Fibroblast of gingiva (primary cell): Measurements from ENCODE around the gene RFC5.
"Not testable (repeated sequence)": the region's sequence is repeated elsewhere in the genome, so short reads cannot be mapped to it uniquely, and the experiment has no call there.

Experiments
- DNase-seq: peaks from one replicate; pipeline ENCODE4 v3.0.0-alpha.2; 2011; ENCODE audit warnings: low read depth

Gene RFC5, protein sequence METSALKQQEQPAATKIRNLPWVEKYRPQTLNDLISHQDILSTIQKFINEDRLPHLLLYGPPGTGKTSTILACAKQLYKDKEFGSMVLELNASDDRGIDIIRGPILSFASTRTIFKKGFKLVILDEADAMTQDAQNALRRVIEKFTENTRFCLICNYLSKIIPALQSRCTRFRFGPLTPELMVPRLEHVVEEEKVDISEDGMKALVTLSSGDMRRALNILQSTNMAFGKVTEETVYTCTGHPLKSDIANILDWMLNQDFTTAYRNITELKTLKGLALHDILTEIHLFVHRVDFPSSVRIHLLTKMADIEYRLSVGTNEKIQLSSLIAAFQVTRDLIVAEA

DNA sequence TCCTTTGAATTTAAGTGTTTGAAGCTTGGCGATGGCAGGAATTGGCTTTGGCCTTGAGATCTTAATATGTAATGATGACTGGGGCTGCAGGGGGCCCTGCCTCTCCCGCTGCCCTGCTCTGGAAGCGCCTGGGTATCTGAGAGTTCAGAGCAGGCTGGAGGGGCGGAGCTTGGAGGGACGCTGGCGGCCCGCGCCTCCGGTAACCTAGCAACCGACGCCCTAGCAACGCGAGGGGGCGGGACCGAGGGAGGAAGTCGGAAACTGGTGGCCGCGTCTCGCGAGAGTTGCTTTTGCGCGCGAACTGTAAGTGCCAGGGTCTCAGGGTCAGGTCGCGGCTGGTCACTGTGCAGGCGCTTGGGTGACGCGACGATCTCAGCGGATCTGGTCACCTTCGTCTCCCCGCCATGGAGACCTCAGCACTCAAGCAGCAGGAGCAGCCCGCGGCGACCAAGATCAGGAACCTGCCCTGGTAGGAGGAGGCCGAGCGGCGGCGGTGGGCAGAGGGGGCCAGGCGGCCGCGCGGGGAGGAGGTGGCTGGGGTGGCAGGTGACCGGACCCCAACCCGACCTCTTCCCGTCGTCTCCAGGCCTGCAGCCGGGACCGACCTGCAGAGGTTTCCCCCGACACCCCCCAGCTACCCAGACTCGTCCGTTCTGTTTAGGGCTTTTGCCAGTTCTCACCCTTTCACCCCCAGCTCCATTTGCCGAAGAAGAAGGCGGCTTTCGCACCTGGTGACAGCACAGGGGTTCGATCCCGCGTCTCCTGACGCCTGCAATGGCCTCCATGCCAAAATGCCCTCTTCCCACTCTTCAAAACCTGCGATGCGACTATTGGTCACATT, at the start of gene RFC5:
Gene RFC5 (plus strand): TSS at position 280 of the 841 bp plus-strand sequence. CDS start 125 bp downstream, at position 405.
- DNase-seq = peak; percentile 95

DNA sequence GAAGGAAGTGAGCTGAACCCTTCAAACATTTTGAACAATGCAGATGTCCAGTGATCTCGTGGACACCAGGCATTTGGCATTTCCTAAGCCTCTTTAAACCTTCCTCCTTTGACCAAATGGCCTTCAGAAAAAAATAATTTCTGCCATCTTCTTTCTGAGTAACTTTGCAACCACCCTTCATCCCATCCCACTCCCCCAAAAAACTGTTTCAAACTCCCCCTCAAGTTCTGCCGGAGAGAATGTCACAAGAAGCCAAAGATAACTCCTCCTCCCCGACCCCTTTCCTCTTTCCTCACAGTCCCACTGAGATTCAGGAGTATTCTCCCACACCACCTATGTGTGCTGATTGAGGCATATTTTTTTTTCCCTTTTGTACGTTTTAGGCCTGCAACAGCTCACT, 49.5 kb upstream of the RFC5 start:
- no peak for DNase-seq

DNA sequence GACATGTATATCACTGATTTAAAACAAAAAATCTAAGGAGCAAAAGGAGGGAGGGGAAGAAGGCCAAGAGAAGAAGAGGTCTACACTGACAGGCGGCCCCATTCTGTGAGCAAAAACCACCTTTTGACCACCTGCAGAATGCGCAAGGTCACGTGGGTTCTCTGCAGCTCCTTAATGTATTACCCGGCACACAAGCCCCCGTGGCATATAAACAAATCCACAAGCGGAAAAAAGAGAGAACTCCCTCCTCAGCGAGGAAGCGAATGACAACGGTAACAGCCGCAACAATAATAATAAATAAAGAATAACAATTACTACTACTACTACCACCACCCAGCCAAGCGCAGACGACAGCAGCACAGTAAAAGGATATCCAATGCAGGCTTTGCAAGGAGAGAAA, 49.0 kb upstream of the RFC5 start:
- DNase-seq = no peak

DNA sequence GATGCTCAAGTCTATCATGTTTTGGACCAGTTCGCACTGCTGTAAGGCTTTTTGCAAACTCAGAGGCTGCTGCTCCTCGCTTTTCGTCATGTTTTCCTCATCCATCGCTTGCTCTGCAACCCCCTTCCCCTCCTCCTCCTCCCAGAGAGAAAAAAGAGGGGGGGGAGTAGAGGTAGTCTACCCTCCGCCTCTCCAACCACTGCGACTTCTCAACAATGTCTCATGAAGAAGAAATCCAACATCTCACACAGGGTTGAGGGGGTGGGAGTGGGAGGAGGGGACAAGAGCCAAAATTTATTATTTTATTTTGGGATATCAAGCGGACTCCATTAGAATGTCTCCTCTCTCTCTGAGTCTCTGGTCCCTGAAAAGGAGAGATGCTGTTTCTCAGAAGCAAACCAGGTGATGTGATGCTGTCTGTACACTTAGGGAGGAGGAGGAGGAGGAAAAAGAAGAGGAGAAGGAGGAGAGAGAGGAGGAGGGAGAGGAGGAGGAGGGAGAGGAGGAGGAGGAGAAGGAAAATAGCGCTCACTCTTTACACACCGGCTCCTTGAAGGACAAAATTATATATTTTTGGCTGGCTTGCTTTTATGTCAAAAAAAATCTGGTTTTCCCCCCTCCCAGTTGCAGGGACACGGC, 48.2 kb upstream of the RFC5 start:
- DNase-seq = no peak

DNA sequence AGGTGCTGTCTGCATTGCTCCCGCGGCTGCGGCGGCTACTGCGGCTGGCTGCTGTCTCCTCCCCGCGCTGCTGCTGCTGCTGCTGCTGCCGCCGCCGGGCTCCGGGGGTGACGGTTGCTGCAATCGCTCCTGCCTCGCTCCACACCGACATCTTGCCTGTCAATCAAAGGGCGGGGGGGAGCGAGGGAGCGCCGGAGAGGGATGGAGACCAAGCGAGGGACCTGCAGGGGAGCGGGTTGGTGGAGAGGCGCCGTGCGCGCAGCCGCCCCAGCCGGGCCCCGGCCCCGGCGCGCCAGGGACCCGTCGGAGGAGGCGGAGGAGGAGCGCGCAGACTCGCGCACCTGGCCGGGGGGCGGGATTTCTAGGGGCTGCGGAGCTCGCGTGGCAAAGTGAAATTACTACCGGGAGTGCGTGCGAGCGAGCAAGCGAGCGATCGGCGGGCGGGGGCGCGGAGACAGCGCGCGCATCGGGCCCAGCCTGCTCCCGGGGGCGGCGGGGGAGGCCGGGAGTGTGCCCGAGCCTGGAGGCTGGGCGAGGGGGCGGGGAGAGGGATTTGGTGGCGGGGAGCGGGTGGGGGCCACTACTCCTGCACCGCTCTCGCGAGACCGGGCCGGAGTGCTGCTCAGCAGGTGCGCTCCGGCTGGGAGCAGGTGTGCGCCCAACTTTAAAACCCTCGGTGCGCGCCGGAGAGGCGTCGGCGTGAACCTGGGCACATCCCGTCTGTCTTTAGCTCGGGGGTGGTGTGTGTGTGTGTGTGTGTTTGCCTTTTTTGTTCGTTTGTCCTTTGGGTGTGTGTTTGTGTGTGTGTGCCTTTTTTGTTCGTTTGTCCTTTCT, 47.5 kb upstream of the RFC5 start, which contains the start of gene KSR2:
Gene KSR2 (minus strand): TSS at position 165 of the 834 bp plus-strand sequence. CDS start 735 bp downstream, outside the sequence.
- DNase-seq = peak; percentile 5

DNA sequence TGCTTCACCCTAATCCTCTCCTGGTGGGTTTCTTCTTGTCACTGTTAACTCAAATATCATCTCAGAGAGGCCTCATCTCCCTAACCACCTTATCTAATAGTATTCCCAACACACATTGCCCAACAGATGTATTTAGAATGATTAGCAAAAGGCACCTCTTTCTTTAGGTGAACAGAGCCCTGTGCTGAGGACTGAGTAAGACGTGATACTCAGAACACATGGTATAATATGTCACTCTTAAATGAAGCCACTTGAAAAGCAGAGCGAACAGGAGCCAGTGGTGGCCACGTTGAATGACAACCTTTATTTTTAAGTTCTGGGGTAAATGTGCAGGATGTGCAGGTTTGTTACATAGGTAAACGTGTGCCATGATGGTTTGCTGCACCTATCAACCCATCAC, 46.2 kb upstream of the RFC5 start:
- no peak for DNase-seq

DNA sequence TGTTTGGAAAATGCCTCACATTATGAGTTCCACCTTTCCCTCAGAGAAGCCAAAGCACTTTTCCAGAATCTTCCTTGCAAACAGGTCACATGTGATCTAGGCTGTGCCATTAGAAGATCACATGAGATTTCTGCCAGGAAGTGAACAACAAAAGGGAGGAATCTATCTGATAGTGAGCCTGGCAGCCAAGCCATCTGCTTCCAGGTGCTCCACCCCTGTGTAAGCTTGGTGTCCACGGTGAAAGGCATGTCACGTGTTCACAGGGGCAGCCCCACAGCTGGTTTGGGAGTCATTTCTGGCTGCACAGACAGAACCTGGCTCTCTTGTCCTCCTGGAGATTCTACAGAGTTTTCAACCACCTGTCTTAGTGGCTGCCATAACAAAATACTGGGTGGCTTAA, 44.2 kb upstream of the RFC5 start:
- no peak for DNase-seq

DNA sequence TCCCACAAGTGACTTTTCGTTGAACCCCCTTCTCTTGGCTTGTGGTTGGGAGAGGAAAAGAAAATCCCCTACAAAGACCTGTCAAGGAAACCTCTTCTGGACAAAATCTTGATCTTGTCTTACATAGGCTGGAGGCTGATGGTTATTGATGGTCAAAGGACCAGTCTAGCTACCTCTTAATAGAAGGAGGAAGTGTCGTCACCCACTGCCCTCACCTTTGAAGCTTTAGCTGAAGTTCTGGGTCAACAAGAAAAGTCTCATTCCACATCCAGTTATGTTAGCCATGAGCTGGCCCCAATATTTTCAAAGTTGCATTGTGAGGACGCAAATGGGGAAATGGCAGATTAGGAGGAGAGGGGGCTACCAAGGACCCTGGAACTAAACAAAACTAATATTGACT, 41.5 kb upstream of the RFC5 start:
- no peak for DNase-seq

DNA sequence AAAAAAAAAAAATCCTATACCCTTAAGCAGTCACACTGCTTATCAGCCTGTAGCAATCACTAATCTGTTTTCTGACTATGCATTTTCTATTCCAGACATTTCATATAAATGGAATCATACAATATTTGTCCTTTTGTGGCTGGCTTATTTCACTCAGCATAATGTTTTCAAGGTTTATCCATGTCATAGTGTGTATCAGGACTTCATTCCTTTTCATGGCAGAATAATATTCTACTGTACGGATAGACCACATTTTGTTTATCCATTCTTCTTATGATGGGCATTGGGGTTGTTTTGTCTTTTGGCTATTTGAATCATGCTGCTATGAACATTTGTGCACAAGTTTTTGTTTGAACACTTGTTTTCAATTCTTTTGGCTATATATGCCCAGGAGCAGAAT, 39.1 kb upstream of the RFC5 start:
- no peak for DNase-seq

DNA sequence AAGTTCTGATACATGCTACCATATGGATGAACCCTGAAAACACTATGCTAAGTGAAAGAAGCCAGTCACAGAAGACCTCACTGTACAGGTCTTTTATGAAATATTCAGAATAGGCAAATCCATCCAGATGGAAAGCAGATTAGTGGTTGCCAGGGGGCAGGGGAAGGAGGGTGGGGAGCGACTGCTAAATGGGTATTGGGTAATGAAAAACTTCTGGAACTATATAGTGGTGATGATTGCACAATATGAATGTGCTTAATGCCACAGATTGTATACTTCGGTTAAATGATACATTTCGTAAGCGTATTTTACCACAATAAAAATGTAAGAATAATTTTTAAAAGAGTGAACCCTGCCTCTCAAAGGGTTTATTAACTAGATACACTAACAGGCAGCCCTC, 35.9 kb upstream of the RFC5 start:
- peak; percentile 71 for DNase-seq

DNA sequence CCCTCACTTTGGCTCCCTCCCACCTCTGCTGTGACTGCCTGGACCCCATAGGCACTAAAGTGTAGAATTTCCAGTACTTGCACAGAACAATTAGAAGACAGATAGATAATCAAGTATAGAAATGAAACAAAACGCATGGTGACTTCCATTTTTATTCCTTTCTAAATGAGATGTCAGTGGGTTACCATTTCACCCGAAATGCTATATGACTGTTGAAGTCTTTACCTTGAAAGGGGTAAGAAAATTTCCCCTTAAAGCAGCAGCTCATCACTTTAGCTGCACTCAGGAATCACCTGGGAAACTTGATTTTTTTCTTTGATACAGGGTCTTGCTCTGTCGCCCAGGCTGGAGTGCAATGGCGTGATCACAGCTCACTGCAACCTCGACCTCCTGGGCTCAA, 35.2 kb upstream of the RFC5 start:
- DNase-seq = no peak

DNA sequence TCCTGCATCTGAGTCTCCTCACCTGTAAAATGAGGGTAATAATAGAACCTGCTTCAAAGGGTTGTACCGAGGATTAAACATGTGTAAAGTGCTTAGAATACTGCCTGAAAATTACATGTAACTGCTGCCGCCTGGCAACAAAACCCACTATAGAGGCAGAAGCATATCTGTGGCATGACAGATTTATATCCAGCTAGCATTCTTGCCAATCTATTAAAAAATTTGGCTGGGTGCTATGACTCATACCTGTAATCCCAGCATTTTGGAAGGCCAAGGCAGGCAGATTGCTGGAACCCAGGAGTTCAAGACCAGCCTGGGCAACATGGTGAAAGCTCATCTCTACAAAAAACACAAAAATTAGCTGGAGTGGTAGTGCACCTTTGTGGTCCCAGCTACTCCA, 31.3 kb upstream of the RFC5 start:
- DNase-seq = no peak

DNA sequence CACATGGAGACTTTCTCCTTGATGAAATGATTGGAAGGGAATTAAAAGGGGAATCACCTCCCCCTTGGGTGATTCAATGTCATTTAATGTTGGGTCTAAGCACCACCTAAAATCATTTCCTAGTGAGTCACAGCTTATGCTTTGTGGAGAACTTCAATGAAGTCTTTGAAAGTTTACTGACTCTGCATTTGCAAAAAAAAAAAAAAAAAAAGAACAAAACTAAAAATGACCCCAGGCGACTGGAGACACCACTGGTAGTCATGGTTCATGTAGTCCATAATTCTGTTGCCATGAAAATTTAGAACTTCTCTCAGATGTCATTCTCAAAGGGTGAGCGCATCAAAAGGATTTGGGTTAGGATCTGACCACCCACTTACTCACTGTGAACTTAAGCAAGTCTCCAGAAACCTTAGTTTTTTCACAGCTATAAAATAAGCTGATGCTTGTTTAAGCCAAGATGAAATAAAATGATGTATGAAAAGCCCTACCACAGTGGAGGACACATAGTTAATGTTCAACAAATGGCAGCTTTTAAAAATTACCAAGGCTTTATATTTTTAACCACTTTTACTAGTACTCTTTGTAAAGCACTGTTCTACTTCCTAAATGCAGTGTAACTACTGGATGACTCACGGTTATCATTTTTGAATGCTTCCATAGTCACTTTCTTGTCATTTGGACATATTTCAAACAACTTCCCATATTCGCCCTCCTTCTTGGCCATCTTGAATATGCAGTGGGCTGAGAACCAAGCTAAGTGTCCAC, 29.6 kb upstream of the RFC5 start:
- DNase-seq = no peak

DNA sequence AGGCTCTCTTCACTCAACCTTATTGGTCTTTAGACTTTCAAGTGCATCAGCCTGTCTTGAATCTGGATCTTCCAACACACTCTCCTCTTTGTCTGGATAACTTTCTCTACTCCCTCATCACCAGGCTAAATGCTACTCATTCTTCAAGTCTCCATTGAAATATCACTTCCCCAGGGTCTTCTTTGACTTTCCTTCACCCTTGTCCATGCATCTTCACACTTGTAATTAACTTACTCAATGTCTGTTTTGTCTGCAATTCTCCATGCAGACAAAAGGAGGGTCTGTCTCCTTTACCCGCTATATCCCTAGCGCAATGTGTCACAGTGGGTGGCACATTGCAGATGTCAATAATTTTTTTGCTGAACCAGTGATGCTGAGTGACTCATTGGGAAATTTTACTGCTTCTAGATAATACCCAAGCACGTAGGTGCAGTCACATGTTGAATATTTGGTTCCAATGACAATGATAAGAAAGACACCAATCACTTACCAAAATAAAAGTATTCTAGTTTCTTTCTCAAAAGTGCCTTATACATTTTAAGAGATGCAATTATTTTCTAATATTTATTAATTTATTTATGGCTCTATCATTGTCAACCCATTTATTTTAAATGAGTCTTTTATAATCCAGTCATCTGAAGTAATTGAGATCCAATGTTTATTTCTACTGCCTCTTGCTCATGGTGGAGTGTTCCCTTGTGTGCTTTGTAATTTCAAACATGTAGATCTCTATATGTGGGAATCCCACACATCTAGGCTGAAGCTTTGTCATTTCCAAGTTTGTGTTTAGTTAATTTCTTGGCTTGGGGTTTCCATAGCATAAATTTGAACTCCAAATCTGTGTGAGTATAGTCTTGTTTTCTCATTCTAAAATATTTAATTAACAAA, 21.7 kb upstream of the RFC5 start:
- no peak for DNase-seq

DNA sequence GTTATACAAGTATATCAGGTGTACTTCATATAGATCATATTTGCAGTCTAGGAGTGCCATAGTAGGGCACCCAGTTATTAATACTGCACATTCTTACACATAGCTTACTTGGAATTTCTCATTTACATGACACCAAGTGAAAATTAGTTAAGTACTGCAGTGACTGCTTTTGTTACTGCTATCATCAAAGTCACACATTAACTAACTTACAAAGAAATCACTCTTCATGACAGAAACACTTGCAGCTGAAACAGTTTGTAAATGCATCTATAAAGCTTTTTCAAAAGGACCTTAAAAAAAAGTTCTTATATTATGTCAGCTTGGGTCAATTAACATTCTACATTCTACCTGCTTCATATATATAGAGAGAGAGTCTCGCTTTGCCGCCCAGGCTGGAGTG, 17.8 kb upstream of the RFC5 start:
- DNase-seq = no peak

DNA sequence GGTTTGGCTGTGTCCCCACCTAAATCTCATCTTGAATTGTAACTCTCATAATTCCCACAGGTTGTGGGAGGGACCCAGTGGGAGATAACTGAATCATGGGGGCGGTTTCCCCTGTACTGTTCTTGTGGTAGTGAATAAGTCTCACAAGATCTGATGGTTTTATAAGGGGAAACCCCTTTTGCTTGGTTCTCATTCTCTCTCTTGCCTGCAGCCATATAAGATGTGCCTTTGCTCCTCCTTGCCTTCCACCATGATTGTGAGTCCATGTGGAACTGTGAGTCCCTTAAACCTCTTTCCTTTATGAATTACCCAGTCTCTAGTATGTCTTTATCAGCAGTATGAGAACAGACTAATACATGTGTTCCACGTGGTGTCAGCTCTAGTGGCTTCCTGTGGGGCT, 16.7 kb upstream of the RFC5 start:
- not testable (repeated sequence) for DNase-seq

DNA sequence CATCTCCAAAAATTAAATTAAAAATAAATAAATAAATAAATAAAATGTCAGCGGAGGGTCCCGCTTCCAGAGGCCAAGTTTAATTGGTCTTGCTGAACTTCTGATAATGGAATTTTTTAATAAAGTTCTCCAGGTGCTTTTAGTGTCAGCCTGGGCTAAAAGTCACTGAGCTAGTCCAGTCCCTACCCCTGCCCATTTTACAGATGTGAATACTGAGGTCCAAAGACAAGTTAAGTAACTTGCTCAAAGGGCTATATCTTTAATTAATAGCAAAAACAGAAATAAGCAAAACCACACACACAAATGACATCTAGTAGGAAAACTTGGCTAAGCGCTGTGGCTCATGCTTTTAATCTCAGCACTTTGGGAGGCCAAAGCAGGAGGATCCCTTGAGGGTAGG, 5.6 kb upstream of the RFC5 start:
- DNase-seq = no peak

DNA sequence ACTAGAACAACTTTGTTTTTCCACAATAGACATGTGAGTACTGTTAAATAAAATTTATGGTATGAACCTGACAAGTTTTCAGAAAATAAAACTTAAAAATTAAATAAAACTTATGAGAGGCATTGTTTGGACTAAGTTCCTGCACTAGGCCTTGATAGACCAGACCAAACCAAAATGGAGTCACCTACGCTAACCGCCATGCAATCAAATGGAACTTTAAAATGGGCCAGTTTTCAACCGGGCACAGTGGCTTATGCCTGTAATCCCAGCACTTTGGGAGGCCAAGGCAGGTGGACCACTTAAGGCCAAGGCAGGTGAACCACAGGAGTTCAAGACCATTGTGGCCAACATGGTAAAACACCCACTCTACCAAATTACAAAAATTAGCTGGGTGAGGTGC, 5.1 kb upstream of the RFC5 start:
- DNase-seq = no peak

DNA sequence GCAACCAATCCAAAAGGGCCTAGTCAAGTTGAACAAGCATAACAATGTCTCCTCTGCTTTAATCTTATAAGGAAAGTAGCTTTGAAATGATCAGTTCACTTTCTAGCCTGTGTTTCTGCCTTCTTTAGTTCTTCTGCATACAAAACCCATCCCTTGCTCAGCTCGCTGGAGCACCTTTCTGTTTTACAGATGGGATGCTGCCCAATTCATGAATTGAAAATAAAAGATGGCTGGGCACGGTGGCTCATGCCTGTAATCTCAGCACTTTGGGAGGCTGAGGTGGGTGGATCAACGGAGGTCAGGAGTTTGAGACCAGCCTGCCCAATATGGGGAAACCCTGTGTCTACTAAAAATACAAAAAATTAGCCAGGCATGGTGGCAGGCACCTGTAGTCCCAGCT, 4.5 kb upstream of the RFC5 start:
- DNase-seq = no peak

DNA sequence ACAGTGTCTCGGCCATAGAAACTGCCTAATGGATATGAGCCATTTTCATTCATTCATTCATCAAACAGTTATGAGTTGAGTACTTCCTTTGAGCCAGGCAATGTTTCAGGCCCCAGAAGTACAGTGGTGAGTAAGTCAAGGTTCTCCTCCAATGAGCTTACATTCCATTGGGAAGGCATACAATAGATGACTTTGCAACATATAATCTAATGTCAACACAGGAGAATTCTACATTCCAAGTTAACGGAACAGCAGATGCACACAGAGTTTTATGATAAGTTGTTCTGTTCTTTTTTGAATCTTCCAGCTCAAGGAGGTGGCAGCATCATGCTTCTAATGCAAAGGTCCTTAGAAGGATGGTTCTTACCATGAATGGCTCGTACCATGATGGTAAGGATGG, 3.2 kb upstream of the RFC5 start:
- DNase-seq = no peak
